ENCODE measurements around the gene TAS1R1.

GRCh38 chr1:6506210-6507036 lies 48.7 kb upstream of the TAS1R1 start:
- TF ChIP-seq POLR2A (IDR thresholded peaks at IDR 0.05) = no peak
- no peak for TF ChIP-seq CTCF (IDR thresholded peaks at IDR 0.05)

All from heart left ventricle (tissue), 13 donors.